ENCODE data around the gene ADM.

Gene ADM

GRCh38 chr11:10355257-10355661, 50.4 kb downstream of the ADM start:
- TF ChIP-seq CTCF (IDR thresholded peaks at IDR 0.05), result no peak

- TF ChIP-seq CTCF (IDR thresholded peaks at IDR 0.05), result no peak
Observed at GRCh38 chr11:10356161-10356560, 51.3 kb downstream of the ADM start.
